GM19324 (cell line): ENCODE results near the gene ESPNL.
A peak's percentile ranks its signal among the peaks of the same experiment; 100 is the strongest.
"Not testable (repeated sequence)": the region's sequence is repeated elsewhere in the genome, so short reads cannot be mapped to it uniquely, and the experiment has no call there.

ENCODE experiments used
- ATAC-seq: cut with Tn5 transposase; IDR thresholded peaks from one replicate; pipeline ENCODE4 v1.9.1; 2021; ENCODE audit warnings: mild to moderate bottlenecking, moderate library complexity; ENCODE audit not compliant: unreplicated experiment, low FRiP score

The ESPNL gene, protein sequence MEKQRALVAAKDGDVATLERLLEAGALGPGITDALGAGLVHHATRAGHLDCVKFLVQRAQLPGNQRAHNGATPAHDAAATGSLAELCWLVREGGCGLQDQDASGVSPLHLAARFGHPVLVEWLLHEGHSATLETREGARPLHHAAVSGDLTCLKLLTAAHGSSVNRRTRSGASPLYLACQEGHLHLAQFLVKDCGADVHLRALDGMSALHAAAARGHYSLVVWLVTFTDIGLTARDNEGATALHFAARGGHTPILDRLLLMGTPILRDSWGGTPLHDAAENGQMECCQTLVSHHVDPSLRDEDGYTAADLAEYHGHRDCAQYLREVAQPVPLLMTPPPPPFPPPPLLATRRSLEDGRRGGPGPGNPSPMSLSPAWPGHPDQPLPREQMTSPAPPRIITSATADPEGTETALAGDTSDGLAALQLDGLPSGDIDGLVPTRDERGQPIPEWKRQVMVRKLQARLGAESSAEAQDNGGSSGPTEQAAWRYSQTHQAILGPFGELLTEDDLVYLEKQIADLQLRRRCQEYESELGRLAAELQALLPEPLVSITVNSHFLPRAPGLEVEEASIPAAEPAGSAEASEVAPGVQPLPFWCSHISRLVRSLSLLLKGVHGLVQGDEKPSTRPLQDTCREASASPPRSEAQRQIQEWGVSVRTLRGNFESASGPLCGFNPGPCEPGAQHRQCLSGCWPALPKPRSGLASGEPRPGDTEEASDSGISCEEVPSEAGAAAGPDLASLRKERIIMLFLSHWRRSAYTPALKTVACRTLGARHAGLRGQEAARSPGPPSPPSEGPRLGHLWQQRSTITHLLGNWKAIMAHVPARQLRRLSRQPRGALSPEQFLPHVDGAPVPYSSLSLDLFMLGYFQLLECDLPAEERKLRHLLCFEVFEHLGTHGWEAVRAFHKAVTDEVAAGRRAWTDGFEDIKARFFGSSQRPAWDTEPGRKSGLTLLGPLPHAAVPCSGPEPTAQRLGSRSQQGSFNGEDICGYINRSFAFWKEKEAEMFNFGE

DNA sequence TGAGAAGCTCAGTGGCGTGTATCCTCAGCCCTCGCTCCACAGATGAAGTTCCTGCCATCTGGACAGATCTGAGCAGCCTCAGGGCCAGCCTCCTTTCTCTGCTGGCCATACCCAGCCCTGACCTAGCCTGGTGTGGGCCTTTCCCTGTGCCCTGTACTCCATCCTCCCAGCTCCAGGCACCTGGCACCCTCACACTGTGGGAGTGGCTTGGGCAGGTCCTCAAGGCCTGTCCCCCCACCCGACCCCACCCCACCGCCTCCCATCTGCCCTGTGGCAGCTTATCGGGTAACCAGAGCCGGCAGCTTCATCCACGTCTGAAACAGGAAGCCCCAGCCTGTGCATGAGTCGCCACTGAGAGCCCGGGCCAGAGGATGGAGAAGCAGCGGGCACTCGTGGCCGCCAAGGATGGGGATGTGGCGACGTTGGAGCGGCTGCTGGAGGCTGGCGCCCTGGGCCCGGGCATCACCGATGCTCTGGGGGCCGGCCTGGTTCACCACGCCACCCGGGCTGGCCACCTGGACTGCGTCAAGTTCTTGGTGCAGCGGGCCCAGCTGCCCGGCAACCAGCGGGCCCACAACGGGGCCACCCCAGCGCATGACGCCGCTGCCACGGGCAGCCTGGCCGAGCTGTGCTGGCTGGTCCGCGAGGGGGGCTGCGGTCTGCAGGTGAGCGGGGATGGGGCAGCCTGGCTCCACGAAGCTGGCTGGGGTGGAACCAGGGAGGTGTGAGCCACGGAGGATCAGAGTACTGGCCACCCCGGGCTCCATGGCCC, at the start of gene ESPNL:
ESPNL (plus strand) TSS at position 292 of the 772 bp plus-strand sequence; CDS start at position 372, 80 bp downstream.
- no peak for ATAC-seq

GRCh38 chr2:238053191-238053776, 46.9 kb upstream of the ESPNL start:
- ATAC-seq: no peak

DNA sequence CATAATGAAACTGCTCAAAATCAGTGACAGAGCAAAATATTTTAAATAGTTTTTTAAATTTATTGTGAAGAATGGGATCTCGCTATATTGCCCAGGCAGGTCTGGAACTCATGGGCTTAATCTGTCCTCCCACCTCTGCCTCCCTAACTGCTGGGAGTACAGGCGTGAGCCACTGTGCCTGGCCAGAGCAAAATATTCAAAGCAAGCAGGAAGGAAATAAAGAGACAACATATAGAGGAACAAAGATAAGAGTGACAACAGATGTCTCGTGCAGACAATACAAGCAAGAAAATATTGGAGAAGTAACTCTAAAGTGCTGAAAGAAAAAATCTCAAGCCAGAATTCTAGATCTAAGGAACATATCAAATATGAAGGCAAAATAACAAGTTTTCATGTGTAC, 44.3 kb upstream of the ESPNL start:
- no peak for ATAC-seq

DNA sequence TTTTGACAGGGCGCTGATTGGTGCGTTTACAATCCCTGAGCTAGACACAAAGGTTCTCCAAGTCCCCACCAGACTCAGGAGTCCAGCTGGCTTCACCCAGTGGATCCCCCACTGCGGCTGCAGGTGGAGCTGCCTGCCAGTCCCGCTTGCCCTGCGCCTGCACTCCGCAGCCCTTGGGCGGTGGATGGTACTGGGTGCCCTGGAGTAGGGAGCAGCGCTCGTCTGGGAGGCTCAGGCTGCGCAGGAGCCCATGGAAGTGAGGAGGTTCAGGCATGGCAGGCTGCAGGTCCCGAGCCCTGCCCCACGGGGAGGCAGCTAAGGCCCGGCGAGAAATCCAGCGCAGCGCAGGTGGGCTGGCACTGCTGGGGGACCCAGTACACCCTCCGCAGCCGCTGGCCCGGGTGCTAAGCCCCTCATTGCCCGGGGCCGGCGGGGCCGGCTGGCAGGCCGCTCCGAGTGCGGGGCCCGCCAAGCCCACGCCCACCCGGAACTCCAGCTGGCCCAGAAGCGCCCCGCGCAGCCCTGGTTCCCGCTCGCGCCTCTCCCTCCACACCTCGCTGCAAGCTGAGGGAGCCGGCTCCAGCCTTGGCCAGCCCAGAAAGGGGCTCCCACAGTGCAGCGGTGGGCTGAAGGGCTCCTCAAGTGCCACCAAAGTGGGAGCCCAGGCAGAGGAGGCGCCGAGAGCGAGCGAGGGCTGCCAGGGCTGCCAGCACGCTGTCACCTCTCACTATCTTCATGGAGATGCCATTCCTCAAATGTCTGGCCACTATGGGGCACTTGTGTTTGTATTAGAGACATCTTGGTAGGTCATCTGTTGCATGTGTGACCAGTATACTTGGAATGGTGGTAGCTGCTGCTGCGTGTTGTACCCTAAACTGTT, 42.2 kb upstream of the ESPNL start:
- not testable (repeated sequence) for ATAC-seq

DNA sequence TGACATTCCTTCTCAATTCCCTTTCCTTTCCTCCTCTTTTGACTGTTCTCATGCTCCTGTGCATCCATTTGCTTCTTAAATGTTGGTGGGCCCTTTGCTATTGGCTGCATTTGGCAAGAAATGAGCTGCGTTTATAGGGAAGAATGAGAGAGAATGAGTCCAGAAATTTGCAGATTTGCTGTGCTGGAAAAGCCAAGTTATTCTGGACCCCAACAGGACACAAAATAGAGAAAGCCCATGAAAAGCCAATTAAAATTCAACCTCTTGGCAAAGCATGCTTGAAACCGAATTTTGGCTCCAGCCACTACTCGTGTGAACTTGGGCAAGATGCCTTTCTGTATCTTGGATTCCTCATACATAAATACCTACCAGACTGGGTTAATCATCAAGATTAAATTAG, 40.6 kb upstream of the ESPNL start:
- no peak for ATAC-seq

GRCh38 chr2:238060096-238060541, 40.0 kb upstream of the ESPNL start:
- no peak for ATAC-seq

DNA sequence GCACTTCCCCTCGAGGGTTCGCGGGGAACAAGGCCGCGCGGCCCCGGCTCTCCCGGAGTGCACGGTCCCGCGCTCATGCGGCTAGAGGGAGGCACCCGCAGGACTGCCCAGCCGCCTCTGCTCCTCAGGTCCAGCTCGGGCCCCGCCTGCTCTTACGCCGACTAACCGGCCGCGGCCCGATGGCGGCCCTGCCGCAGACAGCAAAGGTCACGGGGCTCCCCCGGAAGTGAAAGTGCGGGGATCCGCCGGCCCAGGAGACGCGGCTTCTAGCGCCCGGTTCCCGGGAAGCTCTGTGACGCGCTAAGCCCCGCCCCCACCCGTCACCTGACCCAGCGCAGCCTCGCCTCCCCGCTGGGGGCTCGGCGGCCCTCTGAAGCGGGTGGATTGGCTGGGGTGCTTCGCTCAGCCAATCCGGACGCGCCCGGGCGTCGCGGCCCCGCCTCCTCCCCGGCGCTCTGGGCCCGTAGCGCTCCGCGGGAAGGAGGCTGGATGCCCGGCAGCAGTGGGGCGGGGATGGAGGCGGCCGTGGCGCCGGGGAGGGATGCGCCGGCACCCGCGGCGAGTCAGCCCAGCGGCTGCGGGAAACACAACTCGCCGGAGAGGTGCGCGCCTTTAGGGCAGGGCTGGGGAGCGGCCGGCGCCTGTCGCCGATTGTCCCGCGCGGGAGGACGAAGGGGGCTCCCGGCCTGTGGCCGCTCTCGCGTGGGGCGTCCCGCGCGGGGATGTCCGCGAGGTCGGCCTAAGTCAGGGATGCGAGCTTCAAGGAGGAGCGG, 39.4 kb upstream of the ESPNL start, which contains the start of gene SCLY:
SCLY (plus strand) TSS at position 460 of the 773 bp plus-strand sequence; CDS start at position 514, 54 bp downstream.
- ATAC-seq: peak; percentile 97

- ATAC-seq: peak; percentile 15
Observed at GRCh38 chr2:238061315-238062202, 38.6 kb upstream of the ESPNL start.

- no peak for ATAC-seq
Observed at GRCh38 chr2:238063414-238064189, 36.5 kb upstream of the ESPNL start.

DNA sequence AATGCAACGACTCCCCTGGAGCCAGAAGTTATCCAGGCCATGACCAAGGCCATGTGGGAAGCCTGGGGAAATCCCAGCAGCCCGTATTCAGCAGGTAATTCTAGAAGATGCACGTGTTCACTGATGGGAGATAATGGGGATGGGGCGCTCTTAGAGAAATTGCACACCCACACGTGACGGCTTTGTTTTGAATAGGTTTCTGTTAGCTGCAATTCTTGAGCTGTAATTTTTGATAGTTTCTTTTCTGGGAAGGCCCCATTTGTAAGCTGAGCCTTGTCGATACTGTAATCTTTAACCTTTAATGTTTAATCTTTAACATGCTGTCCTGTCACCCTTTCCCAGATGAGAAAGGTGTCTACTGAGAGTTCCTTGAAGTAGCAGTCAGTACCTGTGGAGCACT, 35.8 kb upstream of the ESPNL start:
- no peak for ATAC-seq

GRCh38 chr2:238065071-238065846, 34.9 kb upstream of the ESPNL start:
- no peak for ATAC-seq

DNA sequence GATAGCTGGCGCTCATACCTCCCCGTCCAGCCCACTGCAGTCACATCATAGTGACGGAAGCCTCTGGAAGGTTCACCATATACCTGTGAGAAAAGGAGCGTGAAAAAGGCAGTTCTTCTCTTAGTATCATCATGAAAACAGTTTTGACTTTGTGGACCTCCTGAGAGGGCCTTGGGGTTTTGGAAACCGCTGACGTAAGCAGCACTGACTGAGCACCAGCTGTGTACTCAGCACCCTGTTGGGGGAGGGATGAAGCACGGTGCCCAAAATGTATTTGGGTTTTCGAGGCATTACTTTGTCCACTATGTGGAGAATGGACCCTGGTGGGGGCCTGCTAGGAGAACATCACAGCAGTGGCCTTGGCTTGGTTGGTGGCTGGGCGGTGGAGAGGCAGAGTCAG, 33.9 kb upstream of the ESPNL start:
- no peak for ATAC-seq

DNA sequence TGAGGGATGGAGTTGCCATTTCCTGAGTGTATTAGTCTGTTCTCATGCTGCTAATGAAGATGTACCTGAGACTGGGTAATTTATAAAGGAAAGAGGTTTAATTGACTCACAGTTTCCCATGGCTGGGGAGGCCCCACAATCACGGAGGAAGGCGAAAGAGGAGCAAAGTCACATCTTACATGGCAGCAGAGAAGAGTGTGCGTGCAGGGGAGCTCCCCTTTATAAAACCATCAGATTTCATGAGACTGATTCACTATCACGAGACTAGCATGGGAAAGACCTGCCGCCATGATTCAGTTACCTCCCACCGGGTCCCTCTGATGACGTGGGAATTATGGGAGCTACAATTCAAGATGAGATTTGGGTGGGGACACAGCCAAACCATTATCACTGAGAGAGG, 33.4 kb upstream of the ESPNL start:
- not testable (repeated sequence) for ATAC-seq

DNA sequence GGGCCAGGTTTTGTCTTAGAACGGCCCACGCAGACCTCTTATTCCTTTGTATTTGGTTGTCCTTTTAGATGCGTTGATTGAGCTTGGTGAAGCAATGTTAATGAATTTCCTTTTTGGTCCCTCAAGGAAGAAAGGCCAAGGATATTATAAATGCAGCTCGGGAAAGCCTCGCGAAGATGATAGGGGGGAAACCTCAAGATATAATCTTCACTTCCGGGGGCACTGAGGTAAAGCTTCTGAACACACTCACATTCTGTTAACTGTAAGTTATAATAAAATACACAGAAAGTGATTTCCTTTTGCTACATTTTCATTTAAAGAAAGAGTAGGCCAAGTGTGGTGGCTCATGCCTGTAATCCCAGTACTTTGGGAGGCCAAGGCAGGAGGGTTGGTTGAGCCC, 32.2 kb upstream of the ESPNL start:
- ATAC-seq: no peak

DNA sequence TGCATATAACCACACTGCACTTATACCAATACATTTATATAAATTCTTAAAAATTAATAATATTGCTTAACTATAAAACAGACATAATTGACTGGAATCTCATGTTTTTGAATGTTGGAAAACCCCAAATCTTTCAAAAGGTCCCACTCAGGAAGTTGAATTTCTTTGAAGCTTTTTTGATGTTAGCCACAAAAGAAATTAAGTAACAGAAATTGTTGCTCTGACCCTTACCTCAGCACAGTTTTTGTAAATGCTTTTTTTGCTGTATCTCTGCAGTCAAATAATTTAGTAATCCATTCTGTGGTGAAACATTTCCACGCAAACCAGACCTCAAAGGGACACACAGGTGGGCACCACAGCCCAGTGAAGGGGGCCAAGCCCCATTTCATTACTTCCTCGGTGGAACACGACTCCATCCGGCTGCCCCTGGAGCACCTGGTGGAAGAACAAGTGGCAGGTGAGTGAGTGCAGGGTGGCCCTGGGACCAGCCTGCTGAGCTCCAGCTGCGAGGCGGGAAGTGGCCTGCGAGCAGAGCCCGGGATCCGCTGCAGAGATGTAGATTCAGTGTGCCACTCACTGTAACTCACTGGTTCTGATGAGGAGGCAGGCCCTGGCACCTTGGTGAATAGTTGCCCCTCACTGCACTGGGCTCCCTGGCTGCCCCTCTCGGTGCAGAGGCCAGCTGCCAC, 31.0 kb upstream of the ESPNL start:
- ATAC-seq: no peak
